ENCODE data around the gene CSNK1G1. TPM values are rescaled to one million over a fixed set of nuclear protein-coding genes. Genes with fewer than 3 reads are reported as not detected.

The CSNK1G1 gene
- total and polyA plus RNA-seq, 2 of the 4 experiments (the other 2 are of a cell fraction): 7.4 to 29.4 TPM

DNA sequence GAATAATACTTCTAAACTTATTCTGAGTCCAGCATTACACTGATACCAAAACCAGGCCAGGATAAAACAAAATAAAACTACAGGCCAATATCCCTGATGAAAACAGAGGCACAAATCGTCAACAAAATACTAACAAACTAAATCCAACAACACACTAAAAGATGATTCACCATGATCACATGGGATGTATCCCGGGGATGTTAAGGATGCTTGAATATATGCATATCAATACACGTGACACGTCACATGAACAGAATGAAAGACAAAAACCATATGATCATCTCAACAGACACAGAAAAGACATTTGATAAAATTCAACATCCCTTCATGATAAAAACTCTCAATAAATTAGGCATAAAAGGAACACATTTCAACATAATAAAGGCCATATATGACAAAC, 91.5 kb downstream of the CSNK1G1 start:
- no peak for ATAC-seq (ENCODE audit: low read depth)
- TF ChIP-seq CTCF (conservative IDR thresholded peaks at IDR 0.05; ENCODE audit: low read depth, low read length): no peak
- TF ChIP-seq, protein P1, sequence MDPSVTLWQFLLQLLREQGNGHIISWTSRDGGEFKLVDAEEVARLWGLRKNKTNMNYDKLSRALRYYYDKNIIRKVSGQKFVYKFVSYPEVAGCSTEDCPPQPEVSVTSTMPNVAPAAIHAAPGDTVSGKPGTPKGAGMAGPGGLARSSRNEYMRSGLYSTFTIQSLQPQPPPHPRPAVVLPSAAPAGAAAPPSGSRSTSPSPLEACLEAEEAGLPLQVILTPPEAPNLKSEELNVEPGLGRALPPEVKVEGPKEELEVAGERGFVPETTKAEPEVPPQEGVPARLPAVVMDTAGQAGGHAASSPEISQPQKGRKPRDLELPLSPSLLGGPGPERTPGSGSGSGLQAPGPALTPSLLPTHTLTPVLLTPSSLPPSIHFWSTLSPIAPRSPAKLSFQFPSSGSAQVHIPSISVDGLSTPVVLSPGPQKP (IDR thresholded peaks at IDR 0.05; ENCODE audit: borderline replicate concordance, low read depth, low read length): no peak
- TF ChIP-seq RAD21 (IDR thresholded peaks at IDR 0.05; ENCODE audit: low read length): no peak
- no peak for TF ChIP-seq MXI1 (IDR thresholded peaks at IDR 0.05; ENCODE audit: borderline replicate concordance, low read depth, low read length)
- no peak for TF ChIP-seq BHLHE40 (IDR thresholded peaks at IDR 0.05; ENCODE audit: low read depth, low read length)
- TF ChIP-seq CHD1 (IDR thresholded peaks at IDR 0.05; ENCODE audit: low read depth, low read length): no peak
- TF ChIP-seq RFX5 (IDR thresholded peaks at IDR 0.05; ENCODE audit: low read depth, low read length): no peak
- no peak for TF ChIP-seq MAZ (IDR thresholded peaks at IDR 0.05; ENCODE audit: borderline replicate concordance, low read depth, low read length)
- TF ChIP-seq CEBPB (IDR thresholded peaks at IDR 0.05; ENCODE audit: low read depth, low read length): no peak
- no peak for TF ChIP-seq NFE2L2 (IDR thresholded peaks at IDR 0.05; ENCODE audit: low read depth, low read length)
- TF ChIP-seq MAFK (IDR thresholded peaks at IDR 0.05; ENCODE audit: low read depth, low read length): no peak
- no peak for TF ChIP-seq POLR2A (IDR thresholded peaks at IDR 0.05; ENCODE audit: low read depth, low read length)
- no peak for TF ChIP-seq RCOR1 (IDR thresholded peaks at IDR 0.05; ENCODE audit: insufficient replicate concordance, low read length)
- TF ChIP-seq FOS (IDR thresholded peaks at IDR 0.05; ENCODE audit: low read depth, low read length): no peak
- TF ChIP-seq, protein P2, sequence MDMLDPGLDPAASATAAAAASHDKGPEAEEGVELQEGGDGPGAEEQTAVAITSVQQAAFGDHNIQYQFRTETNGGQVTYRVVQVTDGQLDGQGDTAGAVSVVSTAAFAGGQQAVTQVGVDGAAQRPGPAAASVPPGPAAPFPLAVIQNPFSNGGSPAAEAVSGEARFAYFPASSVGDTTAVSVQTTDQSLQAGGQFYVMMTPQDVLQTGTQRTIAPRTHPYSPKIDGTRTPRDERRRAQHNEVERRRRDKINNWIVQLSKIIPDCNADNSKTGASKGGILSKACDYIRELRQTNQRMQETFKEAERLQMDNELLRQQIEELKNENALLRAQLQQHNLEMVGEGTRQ (IDR thresholded peaks at IDR 0.05; ENCODE audit: low read depth, low read length): no peak
- Histone ChIP-seq H2AK5ac (ENCODE audit: low read depth, low read length) (no peak overlapping the region), H3K14ac (replicated peaks; ENCODE audit: low read depth, low read length) (no peak overlapping the region), H3K56ac (ENCODE audit: extremely low read depth, insufficient read depth, low read length) (no peak overlapping the region), H3K18ac (ENCODE audit: low read depth, low read length) (no peak overlapping the region), H3K79me1 (ENCODE audit: low read depth in 1 of 2, low read length in 2 of 2) (peaks cover 24 to 55% of the 10 kb centered on the region in 2 experiments), H3K36me3 (ENCODE audit: control insufficient read depth, insufficient read depth, low read length) (peaks cover 2% of the 10 kb centered on the region; the same call in 1 of the 2 replicates), H3K9me1 (ENCODE audit: insufficient read depth, low read length) (no peaks in the 10 kb centered on the region), H4K5ac (ENCODE audit: low read depth, low read length) (no peak overlapping the region), H3K4me1 (ENCODE audit: control insufficient read depth, insufficient read depth, low read length) (no peaks in the 10 kb centered on the region), H4K91ac (ENCODE audit: insufficient read depth, low read depth, low read length) (no peak overlapping the region), H2BK20ac (ENCODE audit: low read depth, low read length) (no peak overlapping the region), H3K9me3 (ENCODE audit: control insufficient read depth, insufficient read depth, low read length) (no peaks in the 10 kb centered on the region), H2AK9ac (replicated peaks; ENCODE audit: low read depth, low read length, poor library complexity) (no peak overlapping the region), H4K8ac (ENCODE audit: low read depth in 2 of 2, low read length in 2 of 2) (no peak overlapping the region), H3K4me3 (ENCODE audit: insufficient read depth, low read depth, low read length) (no peak overlapping the region), H3K4ac (ENCODE audit: low read depth, low read length) (no peak overlapping the region), H3K23ac (ENCODE audit: low read depth, low read length) (no peak overlapping the region), H3K27ac (ENCODE audit: insufficient read depth, low read length) (no peak overlapping the region), H3K27me3 (ENCODE audit: control insufficient read depth, insufficient read depth, low read length) (no peaks in the 10 kb centered on the region), H2AFZ (replicated peaks; ENCODE audit: low read length, poor library complexity) (no peak overlapping the region), H2BK120ac (ENCODE audit: low read depth, low read length) (no peak overlapping the region), H2BK5ac (ENCODE audit: low read depth, low read length, poor library complexity, severe bottlenecking) (no peak overlapping the region), H4K20me1 (ENCODE audit: insufficient read depth, low read length) (peaks cover 8% of the 10 kb centered on the region; the same call in 1 of the 2 replicates), H2BK15ac (ENCODE audit: low read depth, low read length) (no peak overlapping the region), H3K9ac (ENCODE audit: low read depth, low read length) (no peak overlapping the region), H3K4me2 (ENCODE audit: low read depth, low read length) (no peak overlapping the region)
- no CpG with 5 or more reads among the region's 4 CpGs for WGBS, 2 experiments (ENCODE audit: extremely low coverage in 2 of 2, insufficient read length in 1 of 2)
- in situ Hi-C loops (cut with MboI; ENCODE audit: low sequenced_read_pairs): no loop called here
- CTCF ChIA-PET: no interaction called here
- dilution Hi-C loops (cut with HindIII; ENCODE audit: low sequenced_read_pairs, unreplicated experiment): no loop called here
- no peak for DNase-seq
- BruUV-seq (replicated peaks): no TSS peak
- intact Hi-C loops (cut with micrococcal nuclease): no loop called here
- POLR2A ChIA-PET (ENCODE audit: unreplicated experiment): no interaction called here
